ENCODE results near the gene C1orf167. TPM values are rescaled to one million over a fixed set of nuclear protein-coding genes. Genes with fewer than 3 reads are reported as not detected.

The C1orf167 gene
- total and polyA plus RNA-seq, 2 donors from 2014 or later: 1.9 to 4.2 TPM

- TF ChIP-seq, protein P1, sequence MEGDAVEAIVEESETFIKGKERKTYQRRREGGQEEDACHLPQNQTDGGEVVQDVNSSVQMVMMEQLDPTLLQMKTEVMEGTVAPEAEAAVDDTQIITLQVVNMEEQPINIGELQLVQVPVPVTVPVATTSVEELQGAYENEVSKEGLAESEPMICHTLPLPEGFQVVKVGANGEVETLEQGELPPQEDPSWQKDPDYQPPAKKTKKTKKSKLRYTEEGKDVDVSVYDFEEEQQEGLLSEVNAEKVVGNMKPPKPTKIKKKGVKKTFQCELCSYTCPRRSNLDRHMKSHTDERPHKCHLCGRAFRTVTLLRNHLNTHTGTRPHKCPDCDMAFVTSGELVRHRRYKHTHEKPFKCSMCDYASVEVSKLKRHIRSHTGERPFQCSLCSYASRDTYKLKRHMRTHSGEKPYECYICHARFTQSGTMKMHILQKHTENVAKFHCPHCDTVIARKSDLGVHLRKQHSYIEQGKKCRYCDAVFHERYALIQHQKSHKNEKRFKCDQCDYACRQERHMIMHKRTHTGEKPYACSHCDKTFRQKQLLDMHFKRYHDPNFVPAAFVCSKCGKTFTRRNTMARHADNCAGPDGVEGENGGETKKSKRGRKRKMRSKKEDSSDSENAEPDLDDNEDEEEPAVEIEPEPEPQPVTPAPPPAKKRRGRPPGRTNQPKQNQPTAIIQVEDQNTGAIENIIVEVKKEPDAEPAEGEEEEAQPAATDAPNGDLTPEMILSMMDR (IDR thresholded peaks at IDR 0.05; ENCODE audit: borderline replicate concordance, extremely low read depth, insufficient read depth): no peak
- FAIRE-seq (no peak), DNase-seq (no peak)
- Histone ChIP-seq H3K4me3 (ENCODE audit: low read length in 3 of 3) (no peak overlapping the region), H3K27me3 (ENCODE audit: control insufficient read depth, insufficient read depth, low read length) (no peaks in the 10 kb centered on the region), H3K9ac (ENCODE audit: low read length in 3 of 3) (no peak overlapping the region), H3K4me1 (ENCODE audit: control insufficient read depth in 2 of 3, insufficient read depth in 2 of 3, low read depth in 1 of 3, low read length in 3 of 3) (no peaks in the 10 kb centered on the region), H3K36me3 (ENCODE audit: control insufficient read depth in 2 of 3, insufficient read depth in 3 of 3, low read length in 3 of 3) (no peaks in the 10 kb centered on the region), H3K9me3 (ENCODE audit: control insufficient read depth in 2 of 3, insufficient read depth in 1 of 3, low read length in 3 of 3) (no peaks in the 10 kb centered on the region), H3K27ac (ENCODE audit: low read depth in 2 of 2, low read length in 2 of 2) (no peak overlapping the region)
- intact Hi-C loops (cut with DNase I): no loop called here
Measured at GRCh38 chr1:11767922-11768704, 6.1 kb downstream of the C1orf167 start.

DNA sequence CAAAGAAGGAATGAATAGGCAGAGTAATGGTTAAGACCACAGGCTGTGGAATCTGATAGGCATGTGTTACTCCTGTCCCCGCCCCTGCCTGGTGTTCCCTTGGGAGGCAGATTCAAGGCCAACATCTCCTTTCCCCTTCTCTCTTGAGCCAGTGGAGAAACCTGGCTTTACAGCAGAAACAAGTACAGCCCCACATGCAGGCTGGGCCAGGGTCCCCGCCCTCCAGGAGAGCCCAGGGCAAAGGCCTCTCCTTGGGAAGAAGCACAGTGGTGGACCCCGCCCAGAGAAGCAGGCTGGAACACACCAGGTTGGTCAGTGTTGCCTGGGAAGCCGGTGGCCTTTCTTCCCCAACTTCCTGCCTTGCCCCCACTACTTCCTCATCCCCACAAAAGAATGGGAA, 6.8 kb downstream of the C1orf167 start:
- H3K27me3 ChIP-seq (ENCODE audit: control insufficient read depth, insufficient read depth, low read length): no peaks in the 10 kb centered on the region
- TF ChIP-seq, protein P1 (IDR thresholded peaks at IDR 0.05; ENCODE audit: borderline replicate concordance, extremely low read depth, insufficient read depth): no peak
- intact Hi-C loops (cut with DNase I): no loop called here
- DNase-seq (no peak), FAIRE-seq (no peak)
- H3K4me1 ChIP-seq (ENCODE audit: control insufficient read depth in 2 of 3, insufficient read depth in 2 of 3, low read depth in 1 of 3, low read length in 3 of 3): no peaks in the 10 kb centered on the region
- H3K4me3 ChIP-seq (ENCODE audit: low read length in 3 of 3): no peak overlapping the region
- H3K9ac ChIP-seq (ENCODE audit: low read length in 3 of 3): no peak overlapping the region
- no peaks in the 10 kb centered on the region for H3K36me3 ChIP-seq (ENCODE audit: control insufficient read depth in 2 of 3, insufficient read depth in 3 of 3, low read length in 3 of 3)
- H3K27ac ChIP-seq (ENCODE audit: low read depth in 2 of 2, low read length in 2 of 2): no peak overlapping the region
- H3K9me3 ChIP-seq (ENCODE audit: control insufficient read depth in 2 of 3, insufficient read depth in 1 of 3, low read length in 3 of 3): no peaks in the 10 kb centered on the region

- Histone ChIP-seq H3K4me3 (ENCODE audit: low read length in 3 of 3) (no peak overlapping the region), H3K27ac (ENCODE audit: low read depth in 2 of 2, low read length in 2 of 2) (no peak overlapping the region), H3K4me1 (ENCODE audit: control insufficient read depth in 2 of 3, insufficient read depth in 2 of 3, low read depth in 1 of 3, low read length in 3 of 3) (no peaks in the 10 kb centered on the region), H3K9ac (ENCODE audit: low read length in 3 of 3) (no peak overlapping the region), H3K9me3 (ENCODE audit: control insufficient read depth in 2 of 3, insufficient read depth in 1 of 3, low read length in 3 of 3) (no peaks in the 10 kb centered on the region), H3K27me3 (ENCODE audit: control insufficient read depth, insufficient read depth, low read length) (no peaks in the 10 kb centered on the region), H3K36me3 (ENCODE audit: control insufficient read depth in 2 of 3, insufficient read depth in 3 of 3, low read length in 3 of 3) (no peaks in the 10 kb centered on the region)
- TF ChIP-seq, protein P1 (IDR thresholded peaks at IDR 0.05; ENCODE audit: borderline replicate concordance, extremely low read depth, insufficient read depth): no peak
- FAIRE-seq: no peak
- no peak for DNase-seq
- intact Hi-C loops (cut with DNase I): no loop called here
Measured at GRCh38 chr1:11769274-11769673, 7.3 kb downstream of the C1orf167 start.
